RWPE1 (cell line): ENCODE results near the gene B9D2.
A peak's percentile ranks its signal among the peaks of the same experiment; 100 is the strongest.

Experiments
- CTCF ChIA-PET: fragments of 350-600 bp; sonication (Branson Sonifier 250); formaldehyde crosslinking; extraction: SDS; loops from one replicate; lab custom pipeline; 2021; lab: Yijun Ruan, JAX
- POLR2A ChIA-PET: fragments of 400-600 bp; formaldehyde crosslinking; extraction: SDS; loops from one replicate; lab custom pipeline; 2020; ENCODE audit warnings: antibody characterized with exemption; ENCODE audit not compliant: low non-redundant PET; lab: Yijun Ruan, JAX
- DNase-seq: peaks from one replicate; pipeline ENCODE4 v3.0.0; 2012; ENCODE audit warnings: low spot score
- H3K27ac ChIP-seq: fragments of 450-650 bp; 2 replicates; pipeline ENCODE4 v1.5.1; 2017
- TF ChIP-seq, protein P1 (sequence below): fragments of 450-650 bp; conservative IDR thresholded peaks from 2 replicates; pipeline ENCODE4 v1.5.1; 2017; ENCODE audit warnings: low read depth, mild to moderate bottlenecking

The B9D2 gene

GRCh38 chr19:41399525-41399924 is 35.6 kb upstream of the B9D2 start:
- ChIA-PET CTCF (no interaction called here), POLR2A (no interaction called here)
- no peak for DNase-seq
- H3K27ac ChIP-seq, result no peak overlapping the region
- TF ChIP-seq, protein P1, sequence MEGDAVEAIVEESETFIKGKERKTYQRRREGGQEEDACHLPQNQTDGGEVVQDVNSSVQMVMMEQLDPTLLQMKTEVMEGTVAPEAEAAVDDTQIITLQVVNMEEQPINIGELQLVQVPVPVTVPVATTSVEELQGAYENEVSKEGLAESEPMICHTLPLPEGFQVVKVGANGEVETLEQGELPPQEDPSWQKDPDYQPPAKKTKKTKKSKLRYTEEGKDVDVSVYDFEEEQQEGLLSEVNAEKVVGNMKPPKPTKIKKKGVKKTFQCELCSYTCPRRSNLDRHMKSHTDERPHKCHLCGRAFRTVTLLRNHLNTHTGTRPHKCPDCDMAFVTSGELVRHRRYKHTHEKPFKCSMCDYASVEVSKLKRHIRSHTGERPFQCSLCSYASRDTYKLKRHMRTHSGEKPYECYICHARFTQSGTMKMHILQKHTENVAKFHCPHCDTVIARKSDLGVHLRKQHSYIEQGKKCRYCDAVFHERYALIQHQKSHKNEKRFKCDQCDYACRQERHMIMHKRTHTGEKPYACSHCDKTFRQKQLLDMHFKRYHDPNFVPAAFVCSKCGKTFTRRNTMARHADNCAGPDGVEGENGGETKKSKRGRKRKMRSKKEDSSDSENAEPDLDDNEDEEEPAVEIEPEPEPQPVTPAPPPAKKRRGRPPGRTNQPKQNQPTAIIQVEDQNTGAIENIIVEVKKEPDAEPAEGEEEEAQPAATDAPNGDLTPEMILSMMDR, result no peak

DNA sequence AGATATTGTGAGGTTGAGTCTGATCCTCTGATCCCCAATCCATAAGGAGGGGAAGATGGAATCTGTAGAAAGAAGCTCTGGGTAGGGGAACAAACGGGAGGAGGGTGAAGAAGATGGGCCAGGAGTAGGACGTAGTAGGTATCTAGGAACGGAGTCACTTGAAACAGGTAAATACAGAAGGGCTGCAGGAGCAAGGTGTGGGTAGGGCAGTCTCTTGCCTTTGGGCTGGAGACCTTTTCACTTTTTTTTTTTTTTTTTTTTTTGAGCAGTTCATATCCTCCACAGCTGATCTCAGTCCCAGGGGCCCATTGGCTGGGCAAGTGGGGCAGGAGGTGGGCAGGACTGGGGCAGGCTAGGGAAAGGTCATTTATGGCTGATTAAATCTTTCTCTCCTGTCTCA is 35.1 kb upstream of the B9D2 start:
- ChIA-PET POLR2A (no interaction called here), CTCF (interaction anchor here (0.6 kb wide), 1 partner anchor 51 kb away, joined by 4 read pairs; no protein-coding TSS in a partner anchor)
- TF ChIP-seq, protein P1, result no peak
- DNase-seq, result no peak
- H3K27ac ChIP-seq, result no peak overlapping the region

DNA sequence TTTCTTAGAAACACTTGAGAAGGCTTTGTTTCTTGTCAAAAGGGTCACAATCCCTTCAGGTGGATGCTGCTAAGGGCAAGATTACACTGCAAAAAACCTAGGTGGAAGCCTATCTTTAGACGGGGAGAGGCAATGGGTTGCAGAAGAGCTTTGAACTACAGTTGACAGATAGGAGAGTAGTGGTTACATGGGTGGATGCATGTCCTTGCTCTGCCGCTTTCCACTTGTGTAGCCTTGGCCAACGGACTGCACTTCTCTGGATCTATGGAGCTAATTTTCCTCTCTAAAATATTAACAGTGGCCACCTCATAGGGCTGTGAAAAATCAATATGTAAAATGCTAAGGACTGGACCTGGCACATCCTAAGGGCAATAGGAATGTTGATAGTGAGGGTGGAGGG is 34.6 kb upstream of the B9D2 start:
- no peak for DNase-seq
- ChIA-PET POLR2A (no interaction called here), CTCF (interaction anchor here (0.6 kb wide), 1 partner anchor 52 kb away, joined by 4 read pairs; no protein-coding TSS in a partner anchor)
- TF ChIP-seq, protein P1, result no peak
- H3K27ac ChIP-seq, result no peak overlapping the region

GRCh38 chr19:41398050-41398418 is 34.1 kb upstream of the B9D2 start:
- H3K27ac ChIP-seq, result peak overlapping the region; percentile 84
- TF ChIP-seq, protein P1, result no peak
- ChIA-PET CTCF (no interaction called here), POLR2A (no interaction called here)
- DNase-seq, result no peak

GRCh38 chr19:41397086-41398049 is 33.4 kb upstream of the B9D2 start, which contains the start of the genes BCKDHA and EXOSC5:
BCKDHA (plus strand) TSS chr19:41397818; CDS start chr19:41397828, 10 bp downstream.
EXOSC5 (minus strand) TSS chr19:41397359; CDS start chr19:41397328, 31 bp downstream.
- DNase-seq, result peak; percentile 98
- ChIA-PET CTCF (no interaction called here), POLR2A (no interaction called here)
- peak within 1 kb of the TSS; percentile 84 for H3K27ac ChIP-seq
- TF ChIP-seq, protein P1, result no peak

GRCh38 chr19:41395355-41395754 is 31.4 kb upstream of the B9D2 start:
- CTCF ChIA-PET, result no interaction called here
- H3K27ac ChIP-seq, result peak overlapping the region; percentile 39
- no peak for DNase-seq
- TF ChIP-seq, protein P1, result no peak
- POLR2A ChIA-PET, result no interaction called here
